Aorta (tissue), 5 donors: ENCODE results near the gene CENPL. TPM values are rescaled to one million over a fixed set of nuclear protein-coding genes. Genes with fewer than 3 reads are reported as not detected.
"Not testable (repeated sequence)": the region's sequence is repeated elsewhere in the genome, so short reads cannot be mapped to it uniquely, and the experiment has no call there.

Experiments used
- ATAC-seq: fragments of 200-7000 bp; cut with Tn5 transposase; one replicate; pipeline ENCODE4 v1.9.1; 2022; ENCODE audit warnings: moderate library complexity; ENCODE audit not compliant: low FRiP score
- DNase-seq, 2 donors: peaks; one replicate each; pipeline ENCODE4 v3.0.0-alpha.2; 2020
- H3K27ac ChIP-seq, 2 donors: one replicate each; pipeline ENCODE4 v1.5.1; 2013; ENCODE audit warnings: low read length in 2 of 2, mild to moderate bottlenecking in 2 of 2, moderate library complexity in 2 of 2, control low read depth in 1 of 2, inconsistent platforms in 1 of 2, low read depth in 1 of 2
- H3K27me3 ChIP-seq, 2 donors: one replicate each; pipeline ENCODE4 v1.6.1; 2013; ENCODE audit warnings: control low read depth in 1 of 2, low read length in 1 of 2, mild to moderate bottlenecking in 1 of 2, moderate library complexity in 1 of 2; ENCODE audit not compliant: insufficient read depth in 2 of 2, control insufficient read depth in 1 of 2
- H3K36me3 ChIP-seq, 2 donors: one replicate each; pipeline ENCODE4 v1.6.1; 2013; ENCODE audit warnings: control low read depth in 1 of 2, low read length in 1 of 2, mild to moderate bottlenecking in 1 of 2; ENCODE audit not compliant: insufficient read depth in 2 of 2, control insufficient read depth in 1 of 2
- H3K4me1 ChIP-seq, 2 donors: one replicate each; pipeline ENCODE4 v1.6.1; 2013; ENCODE audit warnings: low read length in 2 of 2, control low read depth in 1 of 2, mild to moderate bottlenecking in 1 of 2, moderate library complexity in 1 of 2; ENCODE audit not compliant: insufficient read depth in 2 of 2, control insufficient read depth in 1 of 2
- H3K4me3 ChIP-seq, 2 donors: one replicate each; pipeline ENCODE4 v1.5.1; 2013; ENCODE audit warnings: low read length in 2 of 2, control low read depth in 1 of 2, mild to moderate bottlenecking in 1 of 2
- H3K9me3 ChIP-seq: one replicate; pipeline ENCODE4 v1.6.1; 2013; ENCODE audit warnings: mild to moderate bottlenecking, low read length; ENCODE audit not compliant: control insufficient read depth
- WGBS, 2 donors: extraction: QIAGEN DNeasy Blood & Tissue Kit; methylation state at CpG; one replicate each; pipeline ENCODE4 v1.1.7; 2013; 5-methylcytosine and 5-hydroxymethylcytosine counted together
- intact Hi-C, 2 donors: fragments of 100-400 bp; cut with DNase I; formaldehyde crosslinking; loops; one replicate each; pipeline versions ENCODE4 v1.14.2 to v1.15.0; 2022
- polyA plus RNA-seq, 2 donors: library from polyadenylated mRNA; stranded (reverse); fragments of 200-250 nt; gene quantifications; one replicate each; pipeline ENCODE4 v1.2.3, GENCODE V29; 2013
- total RNA-seq, 2 donors: library from RNA; stranded (reverse); fragmentation: NEBNext Ultra II Directional; extraction: Animal tissue kit (Norgen Biotek cat#: 25700); gene quantifications; one replicate each; pipeline ENCODE4 v1.2.1, GENCODE V29; 2021
- donor health status: healthy with polysubstance abuse.
- donor health status: Bipolar disorder and iron deficiency.
- donor health status: DM: no; HTN: no; CAD: no.
- donor health status: DM: no; HTN: no; CAD: no.
- donor health status: DM: yes; HTN: yes; CAD: no.

CENPL gene
- total and polyA plus RNA-seq, 4 donors = 1.9 to 5.9 (median 4.7) TPM

GRCh38 chr1:173827611-173828010, 2.9 kb upstream of the CENPL start:
- Histone ChIP-seq H3K9me3 (no peaks in the 10 kb centered on the region), H3K4me3 (no peak overlapping the region), H3K36me3 (no peaks in the 10 kb centered on the region), H3K4me1 (peaks cover 0 to 2% of the 10 kb centered on the region in 2 donors), H3K27me3 (no peaks in the 10 kb centered on the region), H3K27ac (no peak overlapping the region)
- no peak for DNase-seq
- intact Hi-C loops = loop anchor here in 1 of 2 donors (5.0 kb wide), 1 partner anchor 350 kb away; the partner anchor contains the start of gene PRDX6
- 70 to 73% methylated on average over 2 of the region's 2 CpGs for WGBS, 2 donors
- no peak for ATAC-seq

GRCh38 chr1:173823781-173824314, 835 bp downstream of the CENPL start:
- intact Hi-C loops = loop anchor here (2.0 to 5.0 kb wide), 3 partner anchors 45 to 407 kb away; partner anchors contain the start of gene ZBTB37 (in 1 of the 2)

GRCh38 chr1:173821680-173822079, 3.0 kb downstream of the CENPL start:
- Histone ChIP-seq H3K36me3 (no peaks in the 10 kb centered on the region), H3K4me1 (peaks cover 0 to 2% of the 10 kb centered on the region in 2 donors), H3K27me3 (no peaks in the 10 kb centered on the region), H3K27ac (no peak overlapping the region), H3K9me3 (no peaks in the 10 kb centered on the region), H3K4me3 (no peak overlapping the region)
- ATAC-seq = no peak
- DNase-seq = no peak
- intact Hi-C loops = loop anchor here (5.0 kb wide), 2 partner anchors 389 to 404 kb away; no protein-coding TSS in a partner anchor
- WGBS, 2 donors = 93 to 96% methylated on average over 4 of the region's 4 CpGs

More at GRCh38 chr1:173823781-173824314, 835 bp downstream of the CENPL start:
- Histone ChIP-seq H3K36me3 (no peaks in the 10 kb centered on the region), H3K9me3 (no peaks in the 10 kb centered on the region), H3K4me1 (peaks cover 0 to 2% of the 10 kb centered on the region in 2 donors), H3K27ac (peak overlapping the region in 1 of 2 donors; percentile 92), H3K4me3 (peak overlapping the region; percentile 53 to 98), H3K27me3 (no peaks in the 10 kb centered on the region)
- 0 to 1% methylated on average over 25 of the region's 25 CpGs for WGBS, 2 donors
- DNase-seq (no peak), ATAC-seq (no peak)

- DNase-seq (no peak), ATAC-seq (no peak)
- Histone ChIP-seq H3K27ac (no peak overlapping the region), H3K9me3 (no peaks in the 10 kb centered on the region), H3K4me3 (no peak overlapping the region), H3K27me3 (no peaks in the 10 kb centered on the region), H3K4me1 (no peaks in the 10 kb centered on the region), H3K36me3 (no peaks in the 10 kb centered on the region)
- 87 to 91% methylated on average over 1 of the region's 1 CpG for WGBS, 2 donors
- intact Hi-C loops = no loop called here
Observed at GRCh38 chr1:173818459-173818858, 6.2 kb downstream of the CENPL start.

GRCh38 chr1:173813654-173814053, 11.0 kb downstream of the CENPL start:
- H3K27me3 ChIP-seq, DNase-seq, H3K36me3 ChIP-seq, intact Hi-C loops, H3K4me3 ChIP-seq, H3K9me3 ChIP-seq, H3K4me1 ChIP-seq, ATAC-seq, H3K27ac ChIP-seq: not testable (repeated sequence)
- WGBS, 2 donors = 97 to 98% methylated on average over 5 of the region's 5 CpGs

GRCh38 chr1:173802961-173803360, 21.7 kb downstream of the CENPL start:
- 91 to 96% methylated on average over 2 of the region's 2 CpGs for WGBS, 2 donors
- H3K27me3 ChIP-seq = no peaks in the 10 kb centered on the region
- no peak overlapping the region for H3K27ac ChIP-seq
- peaks cover 0 to 4% of the 10 kb centered on the region in 2 donors for H3K36me3 ChIP-seq
- no peak for DNase-seq
- no peaks in the 10 kb centered on the region for H3K4me1 ChIP-seq
- intact Hi-C loops = no loop called here
- H3K4me3 ChIP-seq = no peak overlapping the region
- no peak for ATAC-seq
- H3K9me3 ChIP-seq = no peaks in the 10 kb centered on the region

GRCh38 chr1:173799995-173800394, 24.7 kb downstream of the CENPL start:
- H3K9me3 ChIP-seq, H3K27ac ChIP-seq, H3K4me3 ChIP-seq, intact Hi-C loops, H3K36me3 ChIP-seq, ATAC-seq, H3K4me1 ChIP-seq, H3K27me3 ChIP-seq, DNase-seq: not testable (repeated sequence)
- 94 to 95% methylated on average over 1 of the region's 1 CpG for WGBS, 2 donors

GRCh38 chr1:173798078-173798477, 26.6 kb downstream of the CENPL start:
- DNase-seq (no peak), ATAC-seq (no peak)
- intact Hi-C loops = no loop called here
- H3K36me3 ChIP-seq = peaks cover 0 to 2% of the 10 kb centered on the region in 2 donors
- H3K4me3 ChIP-seq = no peak overlapping the region
- H3K9me3 ChIP-seq = no peaks in the 10 kb centered on the region
- no peaks in the 10 kb centered on the region for H3K27me3 ChIP-seq
- H3K4me1 ChIP-seq = no peaks in the 10 kb centered on the region
- no peak overlapping the region for H3K27ac ChIP-seq

GRCh38 chr1:173789841-173790240, 34.8 kb downstream of the CENPL start:
- H3K27ac ChIP-seq = no peak overlapping the region
- no peak overlapping the region for H3K4me3 ChIP-seq
- ATAC-seq = no peak
- intact Hi-C loops = no loop called here
- H3K36me3 ChIP-seq = no peaks in the 10 kb centered on the region
- no peaks in the 10 kb centered on the region for H3K9me3 ChIP-seq
- 88 to 90% methylated on average over 2 of the region's 2 CpGs for WGBS, 2 donors
- H3K27me3 ChIP-seq = no peaks in the 10 kb centered on the region
- DNase-seq = no peak
- H3K4me1 ChIP-seq = no peaks in the 10 kb centered on the region
